ENCODE results near the gene GPX4.

Gene GPX4

GRCh38 chr19:1146858-1147780 is 43.3 kb downstream of the GPX4 start:
- no peak for DNase-seq (ENCODE audit: low spot score)
- TF ChIP-seq CTCF (IDR thresholded peaks at IDR 0.05; ENCODE audit: borderline replicate concordance, control extremely low read depth, extremely low read depth, insufficient read depth, missing control alignments), result no peak
- in situ Hi-C loops (cut with MboI; ENCODE audit: low sequenced_read_pairs, unreplicated experiment), result no loop called here

- no peak for TF ChIP-seq CTCF (IDR thresholded peaks at IDR 0.05; ENCODE audit: borderline replicate concordance, control extremely low read depth, extremely low read depth, insufficient read depth, missing control alignments)
- DNase-seq (ENCODE audit: low spot score), result no peak
- in situ Hi-C loops (cut with MboI; ENCODE audit: low sequenced_read_pairs, unreplicated experiment), result no loop called here
Observed at GRCh38 chr19:1147934-1148549, 44.2 kb downstream of the GPX4 start.

- in situ Hi-C loops (cut with MboI; ENCODE audit: low sequenced_read_pairs, unreplicated experiment), result no loop called here
- DNase-seq (ENCODE audit: low spot score), result no peak
- TF ChIP-seq CTCF (IDR thresholded peaks at IDR 0.05; ENCODE audit: borderline replicate concordance, control extremely low read depth, extremely low read depth, insufficient read depth, missing control alignments), result no peak
Observed at GRCh38 chr19:1149259-1150045, 45.7 kb downstream of the GPX4 start.

- no peak for DNase-seq (ENCODE audit: low spot score)
- in situ Hi-C loops (cut with MboI; ENCODE audit: low sequenced_read_pairs, unreplicated experiment), result no loop called here
- TF ChIP-seq CTCF (IDR thresholded peaks at IDR 0.05; ENCODE audit: borderline replicate concordance, control extremely low read depth, extremely low read depth, insufficient read depth, missing control alignments), result no peak
Observed at GRCh38 chr19:1150333-1151036, 46.7 kb downstream of the GPX4 start.

- in situ Hi-C loops (cut with MboI; ENCODE audit: low sequenced_read_pairs, unreplicated experiment), result no loop called here
- no peak for TF ChIP-seq CTCF (IDR thresholded peaks at IDR 0.05; ENCODE audit: borderline replicate concordance, control extremely low read depth, extremely low read depth, insufficient read depth, missing control alignments)
- DNase-seq (ENCODE audit: low spot score), result no peak
Observed at GRCh38 chr19:1151037-1151724, 47.4 kb downstream of the GPX4 start.
